Mucosa of descending colon (tissue), 3 donors: ENCODE measurements around the gene PRR16. TPM values are rescaled to one million over a fixed set of nuclear protein-coding genes. Genes with fewer than 3 reads are reported as not detected.

Source experiments
- ATAC-seq: fragments of 200-7000 bp; cut with Tn5 transposase; one replicate; pipeline ENCODE4 v1.9.1; 2020; ENCODE audit warnings: mild to moderate bottlenecking, moderate library complexity
- DNase-seq, 3 donors: peaks; one replicate each; pipeline ENCODE4 v3.0.0-alpha.2; 2020
- H3K36me3 ChIP-seq: fragments of 200-600 bp; one replicate; pipeline ENCODE4 v1.8.0; 2021; ENCODE audit warnings: low read depth, mild to moderate bottlenecking
- H3K4me1 ChIP-seq: fragments of 200-600 bp; one replicate; pipeline ENCODE4 v1.8.0; 2021; ENCODE audit warnings: low read depth, mild to moderate bottlenecking
- H3K4me3 ChIP-seq: fragments of 200-600 bp; one replicate; pipeline ENCODE4 v1.8.0; 2021; ENCODE audit warnings: mild to moderate bottlenecking
- H3K9me3 ChIP-seq: fragments of 200-600 bp; one replicate; pipeline ENCODE4 v1.8.0; 2021; ENCODE audit warnings: mild to moderate bottlenecking
- CTCF ChIP-seq: fragments of 200-600 bp; IDR thresholded peaks from one replicate; pipeline ENCODE4 v1.8.0; 2022; ENCODE audit warnings: antibody characterized with exemption, mild to moderate bottlenecking
- intact Hi-C, 2 donors: fragments of 100-400 bp; cut with DNase I in 1 of 2; cut with micrococcal nuclease in 1 of 2; formaldehyde crosslinking; loops; one replicate each; pipeline versions ENCODE4 v1.11.0 to v1.11.1; 2022; cut with DNase I, micrococcal nuclease
- total RNA-seq, 3 donors: library from RNA; stranded (reverse); fragmentation: NEBNext Ultra II Directional in 2 of 3; extraction: Animal tissue kit (Norgen Biotek cat#: 25700) in 2 of 3; gene quantifications; one replicate each; pipeline versions ENCODE4 v1.2.1 to v1.2.4, GENCODE V29; 2021 to 2023
- donor health status: DM: no; HTN: no; CAD: no; lungs with moderate emphysema.
- donor health status: DM: no; HTN: no; CAD: no.
- donor health status: DM: no; HTN: yes; CAD: no.

The PRR16 gene
- total RNA-seq, 3 donors from 2014 or later = 0.69 to 2.9 (median 1.9) TPM

- Histone ChIP-seq H3K36me3 (no peaks in the 10 kb centered on the region), H3K4me1 (no peaks in the 10 kb centered on the region), H3K9me3 (no peaks in the 10 kb centered on the region), H3K4me3 (no peak overlapping the region)
- ATAC-seq (no peak), DNase-seq (no peak)
- no peak for TF ChIP-seq CTCF
- intact Hi-C loops = no loop called here
Measured at GRCh38 chr5:120717381-120717780, 253.3 kb downstream of the PRR16 start.

GRCh38 chr5:120730214-120730613 is 266.1 kb downstream of the PRR16 start:
- DNase-seq = no peak
- Histone ChIP-seq H3K4me1 (no peaks in the 10 kb centered on the region), H3K36me3 (no peaks in the 10 kb centered on the region), H3K9me3 (no peaks in the 10 kb centered on the region), H3K4me3 (no peak overlapping the region)
- ATAC-seq = no peak
- intact Hi-C loops = no loop called here
- TF ChIP-seq CTCF = no peak

- Histone ChIP-seq H3K9me3 (no peaks in the 10 kb centered on the region), H3K36me3 (no peaks in the 10 kb centered on the region), H3K4me1 (no peaks in the 10 kb centered on the region), H3K4me3 (no peak overlapping the region)
- no peak for ATAC-seq
- intact Hi-C loops = no loop called here
- DNase-seq = no peak
- TF ChIP-seq CTCF = no peak
Measured at GRCh38 chr5:120734033-120734432, 269.9 kb downstream of the PRR16 start.

GRCh38 chr5:120735076-120735475 is 271.0 kb downstream of the PRR16 start:
- intact Hi-C loops = no loop called here
- Histone ChIP-seq H3K36me3 (no peaks in the 10 kb centered on the region), H3K4me3 (no peak overlapping the region), H3K4me1 (no peaks in the 10 kb centered on the region), H3K9me3 (no peaks in the 10 kb centered on the region)
- TF ChIP-seq CTCF = no peak
- no peak for DNase-seq
- ATAC-seq = no peak
